Measurements from ENCODE around the gene ZNF701. TPM values are rescaled to one million over a fixed set of nuclear protein-coding genes. Genes with fewer than 3 reads are reported as not detected.

Gene ZNF701
- total RNA-seq (2021), result 23.7 and 24.4 TPM in 2 replicates
- long read RNA-seq, transcript ZNF701-202 (4 exons, 2,634 nt), result major isoform, 51 of 59 reads
- long read RNA-seq, partial matches to known transcripts, result 1 of 59 reads
- long read RNA-seq, other reads (novel, unspliced or antisense), result 6 of 59 reads

DNA sequence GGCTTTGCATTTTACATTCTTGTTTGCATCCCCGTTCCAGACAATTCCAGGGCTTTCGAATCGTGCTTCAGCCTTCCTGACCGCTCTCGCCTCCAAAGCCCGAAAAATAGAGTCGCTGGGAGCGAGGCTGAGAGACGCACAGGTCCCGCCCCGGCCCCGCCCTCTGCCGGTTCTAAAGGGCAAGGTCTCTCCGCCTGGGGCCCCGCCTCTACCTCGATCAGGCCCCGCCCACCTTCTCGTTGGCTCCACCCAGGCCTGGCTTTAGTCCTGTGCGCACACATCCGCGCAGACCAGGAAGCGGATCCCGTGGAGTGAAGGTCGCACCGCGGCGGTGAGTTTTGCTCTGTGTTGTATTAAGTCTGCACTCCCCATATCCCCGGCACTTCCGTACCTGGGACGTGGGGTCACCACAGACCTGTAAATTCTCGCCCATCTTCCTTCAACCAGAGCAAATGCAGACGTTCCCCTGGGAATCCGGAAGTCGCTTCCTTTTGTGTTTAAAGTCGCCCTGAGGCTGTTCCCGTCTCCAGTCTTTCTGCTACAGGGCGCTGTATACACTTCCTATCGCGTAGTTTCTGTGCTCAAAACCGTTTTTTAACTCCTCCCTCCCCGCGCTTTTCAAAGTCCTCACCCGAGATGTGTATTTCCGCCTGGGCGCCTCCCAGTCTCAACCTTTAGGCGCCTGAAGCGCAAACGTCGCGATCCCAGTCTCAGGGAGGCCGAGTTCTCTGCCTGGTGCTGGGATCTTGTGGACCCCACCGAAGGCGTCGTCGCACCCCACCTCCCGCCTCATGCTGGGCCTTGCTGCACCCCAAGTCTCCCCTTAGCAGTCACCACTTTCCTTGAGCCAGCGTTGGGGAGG lies at the start of gene ZNF701:
Gene ZNF701, plus strand, starts transcription at position 288 of the 862 bp plus-strand sequence. CDS start 3,861 bp downstream, outside the sequence.
- no CpG with 5 or more reads among the region's 57 CpGs for WGBS (ENCODE audit: extremely low coverage, insufficient read length, low lambda C conversion rate)
- peaks cover 32 to 33% of the 10 kb centered on the region in 2 experiments for H3K4me1 Mint-ChIP-seq
- no peak within 1 kb of the TSS for H2AFZ ChIP-seq (ENCODE audit: low read length)

More for the DNA sequence above, at the start of gene ZNF701:
- Histone ChIP-seq H4K20me1 (ENCODE audit: control insufficient read depth, insufficient read depth, insufficient read length) (peaks cover 3% of the 10 kb centered on the region), H4K91ac (ENCODE audit: insufficient read length, low read depth, low read length) (no peak within 1 kb of the TSS), H2BK20ac (ENCODE audit: low read depth, low read length, poor library complexity, severe bottlenecking) (no peak within 1 kb of the TSS), H3K27me3 (ENCODE audit: insufficient read depth, low read length) (no peaks in the 10 kb centered on the region), H3K9me3 (ENCODE audit: control insufficient read depth, low read depth, low read length) (no peaks in the 10 kb centered on the region), H3K4me1 (ENCODE audit: insufficient read depth, low read length) (no peaks in the 10 kb centered on the region; the same call in 1 of the 2 replicates), H2BK15ac (ENCODE audit: low read depth, low read length) (no peak within 1 kb of the TSS), H3K18ac (ENCODE audit: insufficient read length, low read depth, low read length) (peak within 1 kb of the TSS; percentile 90), H3K79me2 (ENCODE audit: insufficient read depth, low read length) (no peaks in the 10 kb centered on the region), H2BK5ac (ENCODE audit: insufficient read length, low read length) (no peak within 1 kb of the TSS), H3K4ac (ENCODE audit: low read depth, low read length) (no peak within 1 kb of the TSS), H3K14ac (ENCODE audit: insufficient read depth, low read length) (peak within 1 kb of the TSS; percentile 89), H3K79me1 (ENCODE audit: insufficient read depth, low read depth, low read length, poor library complexity, severe bottlenecking) (peaks cover 3% of the 10 kb centered on the region), H2AK5ac (ENCODE audit: insufficient read length, low read length) (no peak within 1 kb of the TSS), H3K23ac (ENCODE audit: insufficient read length, low read depth, low read length) (no peak within 1 kb of the TSS), H3K4me2 (ENCODE audit: insufficient read depth, insufficient read length, low read length) (peak within 1 kb of the TSS; percentile 81), H2BK12ac (ENCODE audit: insufficient read length, low read depth, low read length) (no peak within 1 kb of the TSS), H3T11ph (ENCODE audit: low read length) (no peak within 1 kb of the TSS), H4K5ac (ENCODE audit: insufficient read length, low read depth, low read length) (no peak within 1 kb of the TSS), H3K9ac (ENCODE audit: extremely low read depth, insufficient read length, low read length) (peak within 1 kb of the TSS; percentile 78), H3K56ac (ENCODE audit: insufficient read length, low read depth, low read length) (no peak within 1 kb of the TSS), H4K8ac (replicated peaks; ENCODE audit: insufficient read length, low read depth, low read length) (no peak within 1 kb of the TSS), H3K23me2 (ENCODE audit: insufficient read length, low read depth, low read length, poor library complexity, severe bottlenecking) (peaks cover 9% of the 10 kb centered on the region), H2BK120ac (ENCODE audit: low read depth, low read length, poor library complexity, severe bottlenecking) (no peak within 1 kb of the TSS), H3K27ac (ENCODE audit: insufficient read length, low read depth, low read length) (peak within 1 kb of the TSS; percentile 35)
- TF ChIP-seq, protein P1, sequence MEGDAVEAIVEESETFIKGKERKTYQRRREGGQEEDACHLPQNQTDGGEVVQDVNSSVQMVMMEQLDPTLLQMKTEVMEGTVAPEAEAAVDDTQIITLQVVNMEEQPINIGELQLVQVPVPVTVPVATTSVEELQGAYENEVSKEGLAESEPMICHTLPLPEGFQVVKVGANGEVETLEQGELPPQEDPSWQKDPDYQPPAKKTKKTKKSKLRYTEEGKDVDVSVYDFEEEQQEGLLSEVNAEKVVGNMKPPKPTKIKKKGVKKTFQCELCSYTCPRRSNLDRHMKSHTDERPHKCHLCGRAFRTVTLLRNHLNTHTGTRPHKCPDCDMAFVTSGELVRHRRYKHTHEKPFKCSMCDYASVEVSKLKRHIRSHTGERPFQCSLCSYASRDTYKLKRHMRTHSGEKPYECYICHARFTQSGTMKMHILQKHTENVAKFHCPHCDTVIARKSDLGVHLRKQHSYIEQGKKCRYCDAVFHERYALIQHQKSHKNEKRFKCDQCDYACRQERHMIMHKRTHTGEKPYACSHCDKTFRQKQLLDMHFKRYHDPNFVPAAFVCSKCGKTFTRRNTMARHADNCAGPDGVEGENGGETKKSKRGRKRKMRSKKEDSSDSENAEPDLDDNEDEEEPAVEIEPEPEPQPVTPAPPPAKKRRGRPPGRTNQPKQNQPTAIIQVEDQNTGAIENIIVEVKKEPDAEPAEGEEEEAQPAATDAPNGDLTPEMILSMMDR (conservative IDR thresholded peaks at IDR 0.05), result peak; percentile 51
- Mint-ChIP-seq H3K9me3 (no peaks in the 10 kb centered on the region), H3K27me3 (ENCODE audit: low read depth) (no peaks in the 10 kb centered on the region), H3K4me3 (peak within 1 kb of the TSS; percentile 89 to 94), H3K36me3 (ENCODE audit: insufficient read depth in 1 of 3, low read depth in 3 of 3) (peaks cover 10 to 46% (median 34%) of the 10 kb centered on the region in 3 experiments; a peak in 6 of 7 replicates), H3K27ac (peak within 1 kb of the TSS; percentile 97 to 98 (median 98))
- peak; percentile 97 for DNase-seq
